ENCODE measurements around the gene BGN.

BGN gene

DNA sequence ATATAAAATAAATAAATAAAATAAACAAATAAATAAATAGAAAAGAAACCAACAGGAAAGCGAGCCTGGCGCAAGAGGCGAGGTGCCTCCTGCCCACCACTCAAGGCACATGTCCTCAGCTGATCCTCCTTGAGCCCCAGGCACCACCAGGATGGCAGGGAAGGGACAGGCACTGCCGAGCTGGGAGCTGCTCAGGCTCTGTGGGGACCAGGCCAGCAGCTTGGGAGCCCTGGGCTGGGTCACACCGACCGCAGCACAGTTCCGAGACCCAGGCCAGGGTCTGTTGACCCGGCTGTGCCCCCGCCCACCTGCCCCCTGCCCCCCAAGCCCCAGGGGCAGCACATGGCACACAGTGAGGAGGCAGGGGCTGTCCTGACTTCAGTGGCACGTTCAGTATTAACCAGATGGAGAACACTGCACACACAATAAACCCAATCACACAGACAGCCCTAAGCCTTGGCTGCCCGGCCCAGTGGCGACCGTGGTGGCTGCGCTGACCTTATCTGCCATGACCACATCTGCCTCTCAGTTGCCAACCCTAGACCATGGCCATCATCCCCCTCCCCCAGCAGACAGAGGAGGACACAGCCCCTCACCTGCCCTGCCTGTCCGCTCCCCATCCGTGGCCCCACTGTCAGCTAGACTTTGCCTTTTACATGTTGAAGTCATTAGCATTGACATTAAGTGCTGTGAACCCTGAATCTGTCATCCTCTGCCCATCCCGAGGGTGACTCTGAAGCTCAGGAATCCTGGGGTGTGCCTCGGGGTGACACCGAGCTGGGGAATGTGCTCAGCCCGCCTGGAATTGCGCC is 46.0 kb upstream of the BGN start:
- DNase-seq (ENCODE audit: low read depth, low spot score): no peak
- in situ Hi-C loops (cut with HindIII; ENCODE audit: low sequenced_read_pairs): no loop called here
- H3K4me3 ChIP-seq (ENCODE audit: low read depth, low read length): no peak overlapping the region
- TF ChIP-seq, protein P1, sequence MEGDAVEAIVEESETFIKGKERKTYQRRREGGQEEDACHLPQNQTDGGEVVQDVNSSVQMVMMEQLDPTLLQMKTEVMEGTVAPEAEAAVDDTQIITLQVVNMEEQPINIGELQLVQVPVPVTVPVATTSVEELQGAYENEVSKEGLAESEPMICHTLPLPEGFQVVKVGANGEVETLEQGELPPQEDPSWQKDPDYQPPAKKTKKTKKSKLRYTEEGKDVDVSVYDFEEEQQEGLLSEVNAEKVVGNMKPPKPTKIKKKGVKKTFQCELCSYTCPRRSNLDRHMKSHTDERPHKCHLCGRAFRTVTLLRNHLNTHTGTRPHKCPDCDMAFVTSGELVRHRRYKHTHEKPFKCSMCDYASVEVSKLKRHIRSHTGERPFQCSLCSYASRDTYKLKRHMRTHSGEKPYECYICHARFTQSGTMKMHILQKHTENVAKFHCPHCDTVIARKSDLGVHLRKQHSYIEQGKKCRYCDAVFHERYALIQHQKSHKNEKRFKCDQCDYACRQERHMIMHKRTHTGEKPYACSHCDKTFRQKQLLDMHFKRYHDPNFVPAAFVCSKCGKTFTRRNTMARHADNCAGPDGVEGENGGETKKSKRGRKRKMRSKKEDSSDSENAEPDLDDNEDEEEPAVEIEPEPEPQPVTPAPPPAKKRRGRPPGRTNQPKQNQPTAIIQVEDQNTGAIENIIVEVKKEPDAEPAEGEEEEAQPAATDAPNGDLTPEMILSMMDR (IDR thresholded peaks at IDR 0.05; ENCODE audit: low read depth, low read length): no peak

DNA sequence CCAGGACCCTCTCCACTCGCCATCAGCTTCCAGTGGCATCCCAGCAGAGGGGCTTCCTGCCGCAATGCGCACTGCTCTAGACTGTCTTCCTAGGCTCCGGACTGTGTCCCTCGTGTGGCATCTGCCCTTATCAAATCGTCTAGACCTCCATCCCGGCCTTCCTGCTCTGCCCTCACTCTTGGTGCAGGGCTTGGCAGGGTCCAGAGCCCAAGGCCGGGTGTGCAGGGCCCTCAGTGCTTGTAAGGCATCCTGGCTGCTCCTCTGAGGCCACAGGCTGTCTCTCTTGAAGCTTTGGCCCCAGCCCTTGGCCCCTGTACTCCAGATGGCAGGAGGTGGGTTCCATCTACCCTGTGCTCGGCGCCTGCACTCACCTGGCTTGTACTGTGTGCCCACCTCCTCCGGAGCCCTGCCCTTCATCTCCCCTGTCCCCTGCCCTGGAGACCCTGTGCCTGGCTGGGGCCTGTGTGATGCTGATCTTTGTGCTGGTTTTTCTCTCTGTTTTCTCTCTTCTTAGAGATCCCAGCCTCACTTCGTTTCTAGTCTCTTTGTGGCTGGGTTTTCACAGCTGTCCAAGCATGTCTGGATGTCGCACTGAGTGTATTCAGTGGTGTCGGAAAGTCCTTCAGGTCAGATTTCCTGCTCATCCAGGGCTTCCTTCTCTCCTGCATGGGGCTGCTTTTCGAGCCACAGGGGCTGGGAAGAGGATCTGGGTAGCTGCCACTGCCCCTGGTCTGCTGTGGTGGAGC is 45.2 kb upstream of the BGN start:
- TF ChIP-seq, protein P1 (IDR thresholded peaks at IDR 0.05; ENCODE audit: low read depth, low read length): no peak
- in situ Hi-C loops (cut with HindIII; ENCODE audit: low sequenced_read_pairs): no loop called here
- H3K4me3 ChIP-seq (ENCODE audit: low read depth, low read length): no peak overlapping the region
- DNase-seq (ENCODE audit: low read depth, low spot score): no peak

DNA sequence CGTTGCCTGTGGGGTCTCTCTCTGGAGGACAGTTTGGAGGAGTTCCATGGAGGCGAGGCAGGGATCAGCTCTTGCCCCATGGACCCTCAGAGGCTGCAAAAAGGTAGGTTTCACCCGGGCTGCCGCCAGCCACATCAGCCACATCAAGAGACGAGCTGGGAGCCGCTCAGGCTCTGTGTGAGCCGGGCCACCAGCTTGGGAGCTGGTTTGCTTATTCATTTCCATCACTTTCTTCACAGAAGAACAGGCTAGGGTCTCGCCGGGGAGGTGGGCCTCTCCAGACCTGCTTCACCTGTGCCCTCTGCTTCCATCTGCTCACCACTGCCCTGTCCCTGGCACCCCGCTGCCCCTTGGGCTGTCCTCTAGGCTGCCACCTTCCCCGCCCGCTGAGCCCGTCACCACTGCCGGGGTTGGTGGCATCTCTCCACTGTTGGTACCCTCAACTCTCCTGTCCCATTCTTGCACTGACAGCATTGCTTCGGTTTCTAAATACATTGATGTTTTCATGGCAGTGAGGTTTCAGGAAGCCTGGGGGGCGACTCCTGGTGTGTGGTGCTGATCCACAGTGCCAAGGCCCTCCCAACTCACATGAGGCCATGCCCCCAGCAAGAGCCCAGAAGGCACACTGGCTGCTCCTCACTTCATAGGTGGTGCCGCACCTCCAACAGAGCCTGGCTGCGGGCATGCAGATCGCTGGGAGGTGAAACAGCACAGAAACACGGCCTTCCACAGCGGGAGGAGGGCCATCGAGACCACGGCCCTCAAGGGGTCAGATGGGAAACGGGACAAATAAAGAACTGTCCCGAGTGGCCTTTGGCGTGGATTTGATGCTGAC is 44.4 kb upstream of the BGN start:
- H3K4me3 ChIP-seq (ENCODE audit: low read depth, low read length): no peak overlapping the region
- no peak for DNase-seq (ENCODE audit: low read depth, low spot score)
- TF ChIP-seq, protein P1 (IDR thresholded peaks at IDR 0.05; ENCODE audit: low read depth, low read length): no peak
- in situ Hi-C loops (cut with HindIII; ENCODE audit: low sequenced_read_pairs): no loop called here

DNA sequence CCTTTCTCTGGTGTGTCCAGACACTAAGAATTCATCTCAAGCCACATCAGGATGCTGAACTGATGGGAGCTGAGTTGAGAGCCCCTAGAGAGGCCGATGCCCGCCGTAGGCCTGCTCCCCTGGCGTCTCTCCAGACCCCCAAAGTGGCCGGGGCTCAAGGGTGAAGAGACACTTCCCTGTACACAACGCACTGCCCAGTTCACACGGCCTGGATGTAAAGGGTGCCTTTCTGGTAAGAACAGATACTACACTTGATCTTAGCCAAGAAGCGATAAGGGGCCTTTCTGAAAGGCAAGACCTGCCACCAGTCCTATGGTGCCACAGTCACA is 43.9 kb upstream of the BGN start:
- in situ Hi-C loops (cut with HindIII; ENCODE audit: low sequenced_read_pairs): no loop called here
- TF ChIP-seq, protein P1 (IDR thresholded peaks at IDR 0.05; ENCODE audit: low read depth, low read length): no peak
- no peak overlapping the region for H3K4me3 ChIP-seq (ENCODE audit: low read depth, low read length)
- DNase-seq (ENCODE audit: low read depth, low spot score): no peak

DNA sequence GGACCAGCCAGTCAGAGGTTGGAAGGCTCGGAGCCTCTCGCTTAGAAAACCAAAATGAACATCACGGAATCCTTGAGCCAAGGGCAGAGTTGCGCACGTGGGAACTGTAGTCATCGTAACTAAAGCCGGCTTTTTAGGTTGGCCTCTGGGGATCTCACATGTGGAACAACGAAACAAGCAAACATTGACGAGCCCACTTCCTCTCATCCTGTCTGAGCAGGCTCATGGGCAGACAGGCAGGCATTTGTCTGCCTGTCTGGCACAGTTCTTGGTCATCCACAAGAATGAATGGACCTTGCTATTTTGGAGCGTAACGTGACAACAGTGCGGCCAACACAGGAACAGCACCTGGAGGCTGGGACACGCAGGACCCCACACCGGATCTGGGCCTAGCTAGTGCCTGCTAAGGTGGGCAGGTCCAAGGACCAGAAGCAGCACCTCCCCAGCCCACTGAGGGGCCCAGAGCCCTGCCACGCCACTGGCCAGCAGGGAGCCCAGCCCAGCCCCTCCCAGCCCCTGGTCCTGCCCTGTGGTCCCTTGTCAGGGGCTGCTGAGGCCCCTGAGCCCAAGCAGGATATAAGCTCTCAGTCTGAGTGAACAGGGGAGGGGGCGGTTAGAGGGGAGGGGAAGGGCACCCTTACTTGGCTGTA is 39.8 kb upstream of the BGN start:
- TF ChIP-seq, protein P1 (IDR thresholded peaks at IDR 0.05; ENCODE audit: low read depth, low read length): no peak
- DNase-seq (ENCODE audit: low read depth, low spot score): no peak
- H3K4me3 ChIP-seq (ENCODE audit: low read depth, low read length): no peak overlapping the region
- in situ Hi-C loops (cut with HindIII; ENCODE audit: low sequenced_read_pairs): no loop called here

DNA sequence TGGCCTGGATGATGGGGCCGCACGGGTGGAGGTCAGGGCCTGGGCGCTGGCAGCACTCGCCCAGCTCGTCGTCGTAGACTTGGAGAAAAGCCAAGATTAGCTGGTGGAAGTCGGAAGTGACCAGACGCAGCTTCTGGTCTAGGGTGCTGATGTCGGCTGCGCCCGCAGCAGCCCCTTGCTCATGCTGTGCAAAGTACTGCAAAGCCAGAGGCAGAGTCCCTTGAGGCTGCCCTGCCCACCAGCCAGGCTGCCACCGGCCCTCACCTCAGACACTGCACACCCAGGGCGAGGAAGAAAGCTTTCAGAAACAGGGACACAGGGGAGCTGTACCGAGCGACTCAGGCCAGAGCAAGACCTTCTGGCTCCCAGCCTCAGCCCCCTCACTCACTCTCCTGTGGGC is 39.2 kb upstream of the BGN start:
- TF ChIP-seq, protein P1 (IDR thresholded peaks at IDR 0.05; ENCODE audit: low read depth, low read length): no peak
- in situ Hi-C loops (cut with HindIII; ENCODE audit: low sequenced_read_pairs): no loop called here
- no peak for DNase-seq (ENCODE audit: low read depth, low spot score)
- no peak overlapping the region for H3K4me3 ChIP-seq (ENCODE audit: low read depth, low read length)
